ENCODE results near the gene ZNF552.

DNA sequence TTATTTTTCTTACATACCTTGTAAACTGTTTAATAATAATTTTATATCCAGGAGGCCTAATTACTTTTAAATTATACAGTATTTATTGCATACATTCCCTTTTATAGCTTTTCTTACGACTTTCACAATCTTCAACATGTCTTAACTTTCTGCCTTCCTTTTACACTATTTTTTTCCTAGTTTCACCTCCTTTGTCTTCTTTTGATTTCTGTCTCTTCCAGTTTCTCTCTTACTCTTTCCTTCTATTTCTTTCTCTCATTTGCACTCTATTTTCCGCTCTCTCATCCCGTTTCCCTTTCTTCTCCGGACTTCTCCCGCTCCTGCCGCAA is 11.5 kb downstream of the ZNF552 start:
- TF ChIP-seq, protein P1, sequence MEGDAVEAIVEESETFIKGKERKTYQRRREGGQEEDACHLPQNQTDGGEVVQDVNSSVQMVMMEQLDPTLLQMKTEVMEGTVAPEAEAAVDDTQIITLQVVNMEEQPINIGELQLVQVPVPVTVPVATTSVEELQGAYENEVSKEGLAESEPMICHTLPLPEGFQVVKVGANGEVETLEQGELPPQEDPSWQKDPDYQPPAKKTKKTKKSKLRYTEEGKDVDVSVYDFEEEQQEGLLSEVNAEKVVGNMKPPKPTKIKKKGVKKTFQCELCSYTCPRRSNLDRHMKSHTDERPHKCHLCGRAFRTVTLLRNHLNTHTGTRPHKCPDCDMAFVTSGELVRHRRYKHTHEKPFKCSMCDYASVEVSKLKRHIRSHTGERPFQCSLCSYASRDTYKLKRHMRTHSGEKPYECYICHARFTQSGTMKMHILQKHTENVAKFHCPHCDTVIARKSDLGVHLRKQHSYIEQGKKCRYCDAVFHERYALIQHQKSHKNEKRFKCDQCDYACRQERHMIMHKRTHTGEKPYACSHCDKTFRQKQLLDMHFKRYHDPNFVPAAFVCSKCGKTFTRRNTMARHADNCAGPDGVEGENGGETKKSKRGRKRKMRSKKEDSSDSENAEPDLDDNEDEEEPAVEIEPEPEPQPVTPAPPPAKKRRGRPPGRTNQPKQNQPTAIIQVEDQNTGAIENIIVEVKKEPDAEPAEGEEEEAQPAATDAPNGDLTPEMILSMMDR (conservative IDR thresholded peaks at IDR 0.05; ENCODE audit: low read depth, low read length) = no peak
- TF ChIP-seq BHLHE40 (IDR thresholded peaks at IDR 0.05; ENCODE audit: low read depth, low read length) = no peak
- no peak for TF ChIP-seq CEBPB (IDR thresholded peaks at IDR 0.05; ENCODE audit: low read depth, low read length)
- TF ChIP-seq MAZ (IDR thresholded peaks at IDR 0.05; ENCODE audit: borderline replicate concordance, low read depth, low read length) = no peak
- no peak for TF ChIP-seq SMC3 (IDR thresholded peaks at IDR 0.05; ENCODE audit: low read depth, low read length)
- no peak for TF ChIP-seq MAFK (IDR thresholded peaks at IDR 0.05; ENCODE audit: low read depth, low read length)
- no peak for TF ChIP-seq CHD1 (IDR thresholded peaks at IDR 0.05; ENCODE audit: low read depth, low read length)
- TF ChIP-seq RAD21 (IDR thresholded peaks at IDR 0.05; ENCODE audit: low read length) = no peak
- TF ChIP-seq, protein P2, sequence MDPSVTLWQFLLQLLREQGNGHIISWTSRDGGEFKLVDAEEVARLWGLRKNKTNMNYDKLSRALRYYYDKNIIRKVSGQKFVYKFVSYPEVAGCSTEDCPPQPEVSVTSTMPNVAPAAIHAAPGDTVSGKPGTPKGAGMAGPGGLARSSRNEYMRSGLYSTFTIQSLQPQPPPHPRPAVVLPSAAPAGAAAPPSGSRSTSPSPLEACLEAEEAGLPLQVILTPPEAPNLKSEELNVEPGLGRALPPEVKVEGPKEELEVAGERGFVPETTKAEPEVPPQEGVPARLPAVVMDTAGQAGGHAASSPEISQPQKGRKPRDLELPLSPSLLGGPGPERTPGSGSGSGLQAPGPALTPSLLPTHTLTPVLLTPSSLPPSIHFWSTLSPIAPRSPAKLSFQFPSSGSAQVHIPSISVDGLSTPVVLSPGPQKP (IDR thresholded peaks at IDR 0.05; ENCODE audit: borderline replicate concordance, low read depth, low read length) = no peak
- TF ChIP-seq, protein P3, sequence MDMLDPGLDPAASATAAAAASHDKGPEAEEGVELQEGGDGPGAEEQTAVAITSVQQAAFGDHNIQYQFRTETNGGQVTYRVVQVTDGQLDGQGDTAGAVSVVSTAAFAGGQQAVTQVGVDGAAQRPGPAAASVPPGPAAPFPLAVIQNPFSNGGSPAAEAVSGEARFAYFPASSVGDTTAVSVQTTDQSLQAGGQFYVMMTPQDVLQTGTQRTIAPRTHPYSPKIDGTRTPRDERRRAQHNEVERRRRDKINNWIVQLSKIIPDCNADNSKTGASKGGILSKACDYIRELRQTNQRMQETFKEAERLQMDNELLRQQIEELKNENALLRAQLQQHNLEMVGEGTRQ (IDR thresholded peaks at IDR 0.05; ENCODE audit: low read depth, low read length) = no peak
- TF ChIP-seq POLR2A (IDR thresholded peaks at IDR 0.05; ENCODE audit: low read depth, low read length) = no peak

Data from IMR-90 (cell line).